Lung (tissue), 16 donors: ENCODE data around the gene ACSF3. TPM values are rescaled to one million over a fixed set of nuclear protein-coding genes. Genes with fewer than 3 reads are reported as not detected.

ENCODE experiments used
- ATAC-seq: fragments of 200-7000 bp; cut with Tn5 transposase; one replicate; pipeline ENCODE4 v1.9.1; 2020; ENCODE audit warnings: moderate number of reproducible peaks; ENCODE audit not compliant: insufficient read depth, low FRiP score
- DNase-seq, 3 donors: peaks; one replicate each; pipeline ENCODE4 v3.0.0-alpha.2; 2013 to 2017
- H3K27ac ChIP-seq, 2 donors: one replicate each; pipeline ENCODE4 v1.5.1; 2013; ENCODE audit warnings: mild to moderate bottlenecking in 2 of 2, moderate library complexity in 2 of 2, control low read depth in 1 of 2, inconsistent platforms in 1 of 2, low read depth in 1 of 2, low read length in 1 of 2
- H3K27me3 ChIP-seq, 3 donors: one replicate each; pipeline ENCODE4 v1.5.1; 2013; ENCODE audit warnings: low read length in 2 of 3; ENCODE audit not compliant: control insufficient read depth in 3 of 3, insufficient read depth in 3 of 3
- H3K36me3 ChIP-seq, 4 donors: one replicate each; pipeline ENCODE4 v1.5.1; 2013; ENCODE audit warnings: low read length in 4 of 4, mild to moderate bottlenecking in 1 of 4, moderate library complexity in 1 of 4; ENCODE audit not compliant: control insufficient read depth in 4 of 4, insufficient read depth in 4 of 4
- H3K4me1 ChIP-seq, 5 donors: one replicate each; pipeline ENCODE4 v1.5.1; 2013; ENCODE audit warnings: low read length in 5 of 5, mild to moderate bottlenecking in 2 of 5, moderate library complexity in 1 of 5; ENCODE audit not compliant: control insufficient read depth in 5 of 5, insufficient read depth in 5 of 5
- H3K4me3 ChIP-seq: one replicate; pipeline ENCODE4 v1.5.1; 2013; ENCODE audit warnings: mild to moderate bottlenecking, control low read depth, moderate library complexity
- H3K9ac ChIP-seq, 2 donors: one replicate each; pipeline ENCODE4 v1.5.1; 2013; ENCODE audit warnings: low read length in 2 of 2, control low read depth in 1 of 2; ENCODE audit not compliant: insufficient read depth in 1 of 2
- H3K9me3 ChIP-seq, 4 donors: one replicate each; pipeline ENCODE4 v1.5.1; 2013; ENCODE audit warnings: low read length in 3 of 4, mild to moderate bottlenecking in 1 of 4, moderate library complexity in 1 of 4; ENCODE audit not compliant: control insufficient read depth in 4 of 4, insufficient read depth in 3 of 4
- WGBS, 2 donors: extraction: QIAGEN DNeasy Blood & Tissue Kit; methylation state at CpG; one replicate each; pipeline ENCODE4 v1.1.7; 2013; 5-methylcytosine and 5-hydroxymethylcytosine counted together
- long read RNA-seq, 5 donors: transcript quantifications; one replicate each; lab custom pipeline, GENCODE V29; 2026
- polyA plus RNA-seq, 2 donors: library from polyadenylated mRNA; stranded (reverse); fragments of 200-250 nt; gene quantifications; one replicate each; pipeline ENCODE4 v1.2.1, GENCODE V29; 2013
- total RNA-seq, 2 donors: library from RNA; depleted of rRNA in 1 of 2; stranded (reverse); fragments of >200 nt in 1 of 2; gene quantifications; one replicate each; pipeline ENCODE4 v1.2.1, GENCODE V29; 2014 to 2021
- TF ChIP-seq, protein P1 (sequence below): IDR thresholded peaks from 2 replicates; pipeline ENCODE4 v1.5.1; 2012; ENCODE audit warnings: mild to moderate bottlenecking; ENCODE audit errors: control extremely low read depth, extremely low read depth
- donor health status: control.
- donor health status: control.
- donor health status: Bipolar disorder and iron deficiency.
- donor health status: healthy.
- donor health status: DM: yes; HTN: yes; CAD: no.

ACSF3 gene
- total RNA-seq (10 to 100 TPM; 32.0 to 33.6 TPM), polyA plus RNA-seq (10 to 100 TPM; 17.4 to 30.4 TPM)
- long read RNA-seq, donor 1, full-length matches to known transcripts: 30 of 30 reads
- long read RNA-seq, donor 1, partial matches to known transcripts: 0 of 30 reads
- long read RNA-seq, donor 1, other reads (novel, unspliced or antisense): 0 of 30 reads
- long read RNA-seq, donor 2, full-length matches to known transcripts: 21 of 21 reads
- long read RNA-seq, donor 2, partial matches to known transcripts: 0 of 21 reads
- long read RNA-seq, donor 2, other reads (novel, unspliced or antisense): 0 of 21 reads
- long read RNA-seq, donor 3, full-length matches to known transcripts: 19 of 19 reads
- long read RNA-seq, donor 3, partial matches to known transcripts: 0 of 19 reads
- long read RNA-seq, donor 3, other reads (novel, unspliced or antisense): 0 of 19 reads
- long read RNA-seq, donor 4, full-length matches to known transcripts: 21 of 21 reads
- long read RNA-seq, donor 4, partial matches to known transcripts: 0 of 21 reads
- long read RNA-seq, donor 4, other reads (novel, unspliced or antisense): 0 of 21 reads
- long read RNA-seq, donor 5, full-length matches to known transcripts: 39 of 39 reads
- long read RNA-seq, donor 5, partial matches to known transcripts: 0 of 39 reads
- long read RNA-seq, donor 5, other reads (novel, unspliced or antisense): 0 of 39 reads

GRCh38 chr16:89093602-89094251, at the start of gene ACSF3:
ACSF3 (plus strand) TSS chr16:89093852; CDS start chr16:89100682, 6,830 bp downstream.
- Histone ChIP-seq H3K27ac (peak within 1 kb of the TSS; percentile 75 to 83), H3K9ac (peak within 1 kb of the TSS; percentile 58 to 63), H3K9me3 (no peaks in the 10 kb centered on the region), H3K27me3 (peaks cover 0 to 16% (median 5%) of the 10 kb centered on the region in 3 donors), H3K4me1 (peaks cover 0 to 16% (median 10%) of the 10 kb centered on the region in 5 donors), H3K36me3 (peaks cover 0 to 2% (median 0%) of the 10 kb centered on the region in 4 donors), H3K4me3 (peak within 1 kb of the TSS; percentile 83)
- 0 to 1% methylated on average over 59 to 110 of the region's 110 CpGs for WGBS, 2 donors
- DNase-seq (peak; percentile 36 to 63 (median 51)), ATAC-seq (peak; percentile 71)
- TF ChIP-seq, protein P1, sequence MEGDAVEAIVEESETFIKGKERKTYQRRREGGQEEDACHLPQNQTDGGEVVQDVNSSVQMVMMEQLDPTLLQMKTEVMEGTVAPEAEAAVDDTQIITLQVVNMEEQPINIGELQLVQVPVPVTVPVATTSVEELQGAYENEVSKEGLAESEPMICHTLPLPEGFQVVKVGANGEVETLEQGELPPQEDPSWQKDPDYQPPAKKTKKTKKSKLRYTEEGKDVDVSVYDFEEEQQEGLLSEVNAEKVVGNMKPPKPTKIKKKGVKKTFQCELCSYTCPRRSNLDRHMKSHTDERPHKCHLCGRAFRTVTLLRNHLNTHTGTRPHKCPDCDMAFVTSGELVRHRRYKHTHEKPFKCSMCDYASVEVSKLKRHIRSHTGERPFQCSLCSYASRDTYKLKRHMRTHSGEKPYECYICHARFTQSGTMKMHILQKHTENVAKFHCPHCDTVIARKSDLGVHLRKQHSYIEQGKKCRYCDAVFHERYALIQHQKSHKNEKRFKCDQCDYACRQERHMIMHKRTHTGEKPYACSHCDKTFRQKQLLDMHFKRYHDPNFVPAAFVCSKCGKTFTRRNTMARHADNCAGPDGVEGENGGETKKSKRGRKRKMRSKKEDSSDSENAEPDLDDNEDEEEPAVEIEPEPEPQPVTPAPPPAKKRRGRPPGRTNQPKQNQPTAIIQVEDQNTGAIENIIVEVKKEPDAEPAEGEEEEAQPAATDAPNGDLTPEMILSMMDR: no peak

GRCh38 chr16:89044418-89045180, 49.1 kb upstream of the ACSF3 start:
- Histone ChIP-seq H3K9me3 (no peaks in the 10 kb centered on the region), H3K36me3 (no peaks in the 10 kb centered on the region), H3K4me1 (peaks cover 0 to 3% (median 0%) of the 10 kb centered on the region in 5 donors), H3K4me3 (no peak overlapping the region), H3K27ac (no peak overlapping the region), H3K9ac (no peak overlapping the region), H3K27me3 (peaks cover 3 to 29% (median 17%) of the 10 kb centered on the region in 3 donors)
- no peak for ATAC-seq
- WGBS, 2 donors: 61 to 64% methylated on average over 28 to 29 of the region's 29 CpGs
- DNase-seq: no peak
- TF ChIP-seq, protein P1: no peak

- Histone ChIP-seq H3K9me3 (no peaks in the 10 kb centered on the region), H3K4me3 (no peak overlapping the region), H3K9ac (no peak overlapping the region), H3K27ac (no peak overlapping the region), H3K4me1 (peaks cover 0 to 8% (median 0%) of the 10 kb centered on the region in 5 donors), H3K27me3 (peaks cover 3 to 29% (median 23%) of the 10 kb centered on the region in 3 donors), H3K36me3 (no peaks in the 10 kb centered on the region)
- TF ChIP-seq, protein P1: no peak
- DNase-seq (no peak), ATAC-seq (no peak)
- 70 to 85% methylated on average over 12 of the region's 12 CpGs for WGBS, 2 donors
Observed at GRCh38 chr16:89045181-89045815, 48.4 kb upstream of the ACSF3 start.
